ENCODE measurements around the gene TMEM200C.

DNA sequence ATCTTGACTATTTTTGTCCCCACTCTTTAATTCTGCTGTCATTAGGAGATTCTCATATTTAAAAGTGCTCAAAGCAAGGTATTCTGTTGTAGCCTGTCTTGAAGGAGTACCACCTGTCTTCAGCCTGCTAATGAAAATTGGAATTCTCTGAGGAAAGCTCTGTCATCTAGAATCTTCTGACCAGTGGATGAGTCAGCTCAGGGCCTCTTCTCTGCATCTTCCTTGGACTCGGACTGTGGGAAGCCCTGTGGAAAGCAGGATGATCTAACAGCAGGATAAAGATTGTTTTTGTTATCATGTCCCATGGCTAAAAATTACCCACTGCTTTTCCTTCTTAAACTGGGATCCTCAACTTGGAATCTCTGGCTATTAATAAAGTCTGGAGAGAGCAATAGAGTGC lies 18.7 kb upstream of the TMEM200C start:
- TF ChIP-seq POLR2A (IDR thresholded peaks at IDR 0.05; ENCODE audit: low read depth, low read length) (no peak), POLR2AphosphoS5 (IDR thresholded peaks at IDR 0.05; ENCODE audit: low read depth, low read length) (no peak)
